MCF 10A (cell line): Measurements from ENCODE around the gene TNFRSF9. TPM values are rescaled to one million over a fixed set of nuclear protein-coding genes. Genes with fewer than 3 reads are reported as not detected.

ENCODE experiments used
- BruUV-seq: library from RNA; stranded (reverse); fragments of 400-500 nt; replicated peaks from 2 replicates; lab custom pipeline; 2021; lab: Mats Ljungman, UMichigan
- CTCF ChIA-PET: fragments of 300-600 bp; sonication (Branson Sonifier 250); formaldehyde crosslinking; extraction: SDS; loops from one replicate; lab custom pipeline; 2021; ENCODE audit warnings: antibody characterized with exemption, inconsistent platforms; lab: Yijun Ruan, JAX
- POLR2A ChIA-PET: fragments of 300-600, 350-650 bp; sonication (Branson Sonifier 250); formaldehyde crosslinking; extraction: SDS; loops from one replicate; lab custom pipeline; 2020; ENCODE audit warnings: antibody characterized with exemption, inconsistent platforms; lab: Yijun Ruan, JAX
- DNase-seq: peaks from one replicate; pipeline ENCODE4 v3.0.0-alpha.2; 2018; ENCODE audit not compliant: unreplicated experiment
- H3K27ac Mint-ChIP-seq: one replicate; pipeline ENCODE4 v1.8.0; 2022; ENCODE audit warnings: mild to moderate bottlenecking, low read depth, mixed read lengths; ENCODE audit not compliant: unreplicated experiment
- H3K27me3 Mint-ChIP-seq: one replicate; pipeline ENCODE4 v1.8.0; 2022; ENCODE audit warnings: mixed read lengths; ENCODE audit not compliant: insufficient read depth, unreplicated experiment
- H3K36me3 Mint-ChIP-seq: one replicate; pipeline ENCODE4 v1.8.0; 2022; ENCODE audit warnings: mild to moderate bottlenecking, moderate library complexity, mixed read lengths; ENCODE audit not compliant: insufficient read depth, unreplicated experiment
- H3K4me1 Mint-ChIP-seq: one replicate; pipeline ENCODE4 v1.8.0; 2022; ENCODE audit warnings: mixed read lengths; ENCODE audit not compliant: insufficient read depth, unreplicated experiment
- H3K4me3 Mint-ChIP-seq: one replicate; pipeline ENCODE4 v1.8.0; 2022; ENCODE audit warnings: mild to moderate bottlenecking, moderate library complexity, mixed read lengths; ENCODE audit not compliant: unreplicated experiment
- H3K9me3 Mint-ChIP-seq: one replicate; pipeline ENCODE4 v1.8.0; 2022; ENCODE audit warnings: mixed read lengths; ENCODE audit not compliant: unreplicated experiment
- intact Hi-C: fragments of 100-400 bp; cut with micrococcal nuclease; formaldehyde crosslinking; loops from 2 replicates; pipeline ENCODE4 v1.14.1; 2022
- total RNA-seq: library from RNA; stranded (reverse); gene quantifications from 2 replicates; pipeline ENCODE4 v1.2.3, GENCODE V29; 2022
- TF ChIP-seq, protein P1 (sequence below): fragments of 200-600 bp; IDR thresholded peaks from one replicate; pipeline ENCODE4 v1.8.0; 2022; ENCODE audit warnings: antibody characterized with exemption, mild to moderate bottlenecking; ENCODE audit not compliant: unreplicated experiment

TNFRSF9 gene
- total RNA-seq, 1 experiment from 2014 or later, result 0.98 TPM

DNA sequence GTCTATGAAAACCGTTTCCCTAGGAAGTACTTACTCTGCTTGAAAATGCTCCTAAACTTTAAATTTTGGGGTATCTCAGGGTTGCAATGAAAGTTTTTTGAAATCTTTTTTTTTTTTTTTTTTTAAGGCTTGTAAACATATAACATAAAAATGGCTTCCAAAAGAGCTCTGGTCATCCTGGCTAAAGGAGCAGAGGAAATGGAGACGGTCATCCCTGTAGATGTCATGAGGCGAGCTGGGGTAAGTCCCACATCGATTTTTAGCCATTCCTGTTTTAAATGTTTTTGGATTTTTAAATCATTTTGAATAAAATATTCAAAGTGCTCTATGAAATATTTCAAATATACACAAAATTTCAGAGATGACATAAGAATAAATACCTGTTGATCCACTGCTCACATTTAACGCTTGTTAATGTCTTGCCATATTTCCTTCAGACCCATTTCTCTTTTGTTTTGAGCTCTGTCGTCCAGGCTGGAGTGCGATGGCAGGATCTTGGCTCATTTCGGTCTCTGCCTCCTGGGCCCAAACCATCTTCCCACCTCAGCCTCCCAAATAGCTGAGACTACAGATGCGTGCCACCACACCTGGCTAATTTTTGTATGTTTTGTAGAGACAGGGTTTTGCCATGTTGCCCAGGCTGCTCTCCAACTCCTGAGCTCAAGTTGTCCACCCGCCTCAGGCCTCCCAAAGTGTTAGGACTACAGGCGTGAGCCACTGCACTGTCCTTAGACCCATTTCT is 22.2 kb upstream of the TNFRSF9 start:
- ChIA-PET CTCF (interaction anchor here (0.6 to 2.0 kb wide), 4 partner anchors 13 to 282 kb away, joined by 3 to 12 read pairs (median 3); no protein-coding TSS in a partner anchor), POLR2A (interaction anchor here (0.7 to 2.9 kb wide), 14 partner anchors 11 to 563 kb away, joined by 3 to 18 read pairs (median 6); no protein-coding TSS in a partner anchor)
- Mint-ChIP-seq H3K36me3 (peaks cover 52% of the 10 kb centered on the region), H3K9me3 (no peaks in the 10 kb centered on the region), H3K27ac (peak overlapping the region; percentile 30), H3K4me1 (peaks cover 18% of the 10 kb centered on the region), H3K4me3 (peak overlapping the region; percentile 84), H3K27me3 (no peaks in the 10 kb centered on the region)
- intact Hi-C loops, result no loop called here
- BruUV-seq, result no TSS peak
- TF ChIP-seq, protein P1, sequence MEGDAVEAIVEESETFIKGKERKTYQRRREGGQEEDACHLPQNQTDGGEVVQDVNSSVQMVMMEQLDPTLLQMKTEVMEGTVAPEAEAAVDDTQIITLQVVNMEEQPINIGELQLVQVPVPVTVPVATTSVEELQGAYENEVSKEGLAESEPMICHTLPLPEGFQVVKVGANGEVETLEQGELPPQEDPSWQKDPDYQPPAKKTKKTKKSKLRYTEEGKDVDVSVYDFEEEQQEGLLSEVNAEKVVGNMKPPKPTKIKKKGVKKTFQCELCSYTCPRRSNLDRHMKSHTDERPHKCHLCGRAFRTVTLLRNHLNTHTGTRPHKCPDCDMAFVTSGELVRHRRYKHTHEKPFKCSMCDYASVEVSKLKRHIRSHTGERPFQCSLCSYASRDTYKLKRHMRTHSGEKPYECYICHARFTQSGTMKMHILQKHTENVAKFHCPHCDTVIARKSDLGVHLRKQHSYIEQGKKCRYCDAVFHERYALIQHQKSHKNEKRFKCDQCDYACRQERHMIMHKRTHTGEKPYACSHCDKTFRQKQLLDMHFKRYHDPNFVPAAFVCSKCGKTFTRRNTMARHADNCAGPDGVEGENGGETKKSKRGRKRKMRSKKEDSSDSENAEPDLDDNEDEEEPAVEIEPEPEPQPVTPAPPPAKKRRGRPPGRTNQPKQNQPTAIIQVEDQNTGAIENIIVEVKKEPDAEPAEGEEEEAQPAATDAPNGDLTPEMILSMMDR, result no peak
- no peak for DNase-seq

DNA sequence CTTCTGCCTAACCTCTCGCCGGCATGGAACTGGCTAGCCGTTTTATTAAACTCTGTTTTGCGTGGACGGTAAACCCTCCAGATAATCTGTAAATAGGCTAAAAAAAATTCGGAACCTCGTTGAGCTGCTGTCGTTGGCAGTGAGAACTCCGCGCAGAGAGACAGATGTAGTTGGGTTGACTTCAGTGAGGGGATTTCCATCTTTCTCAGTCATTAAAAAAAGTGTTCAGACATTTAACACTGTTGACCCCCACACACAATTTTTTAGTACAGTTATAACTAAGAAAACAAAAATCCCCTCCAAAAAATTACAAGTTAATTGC is 21.3 kb upstream of the TNFRSF9 start:
- peaks cover 15% of the 10 kb centered on the region for H3K4me1 Mint-ChIP-seq
- H3K4me3 Mint-ChIP-seq, result peak overlapping the region; percentile 84
- intact Hi-C loops, result no loop called here
- H3K27ac Mint-ChIP-seq, result peak overlapping the region; percentile 30
- ChIA-PET POLR2A (interaction anchor here (0.7 to 2.9 kb wide), 24 partner anchors 9 to 564 kb away, joined by 3 to 18 read pairs (median 4); no protein-coding TSS in a partner anchor), CTCF (interaction anchor here (0.7 to 2.0 kb wide), 4 partner anchors 13 to 235 kb away, joined by 3 to 12 read pairs (median 3); no protein-coding TSS in a partner anchor)
- TSS peak; percentile 52 for BruUV-seq
- no peaks in the 10 kb centered on the region for H3K27me3 Mint-ChIP-seq
- no peaks in the 10 kb centered on the region for H3K9me3 Mint-ChIP-seq
- H3K36me3 Mint-ChIP-seq, result peaks cover 43% of the 10 kb centered on the region
- TF ChIP-seq, protein P1, result no peak
- no peak for DNase-seq

DNA sequence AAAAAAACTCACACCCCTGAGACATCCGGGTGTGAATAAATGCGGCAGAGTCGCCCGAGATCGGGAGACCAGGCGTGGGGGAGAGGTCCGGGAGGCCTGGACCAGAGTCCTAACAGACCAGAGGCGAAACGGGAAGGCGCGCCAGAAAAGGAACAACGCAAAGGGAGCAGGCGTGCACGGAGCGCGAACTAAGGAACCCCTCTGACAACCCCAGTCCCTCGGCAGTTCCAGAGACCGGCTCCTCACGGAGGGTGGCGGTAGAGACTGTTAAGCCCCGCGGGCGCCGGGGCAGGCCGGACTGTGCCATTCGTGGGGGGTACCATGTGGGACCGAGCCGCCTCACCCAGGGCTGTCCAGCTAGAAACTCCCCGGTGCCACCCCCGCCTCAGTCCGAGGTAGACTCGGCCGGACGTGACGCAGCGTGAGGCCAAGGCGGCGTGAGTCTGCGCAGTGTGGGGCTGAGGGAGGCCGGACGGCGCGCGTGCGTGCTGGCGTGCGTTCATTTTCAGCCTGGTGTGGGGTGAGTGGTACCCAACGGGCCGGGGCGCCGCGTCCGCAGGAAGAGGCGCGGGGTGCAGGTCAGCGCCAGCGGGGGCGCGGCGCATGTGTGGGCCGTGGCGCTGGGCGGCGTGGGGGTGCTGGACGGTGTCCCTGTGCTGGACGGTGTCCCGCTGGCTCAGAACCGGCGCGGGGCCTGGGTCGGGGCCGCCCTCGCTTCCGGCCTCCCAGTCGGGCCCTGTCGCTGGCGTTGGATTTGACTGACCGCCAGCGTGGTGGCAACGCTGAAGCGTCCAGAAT is 20.8 kb upstream of the TNFRSF9 start, which contains the start of gene PARK7:
Gene PARK7, plus strand, starts transcription at position 496 of the 798 bp plus-strand sequence. CDS start 1,075 bp downstream, outside the sequence.
- intact Hi-C loops, result no loop called here
- peak within 1 kb of the TSS; percentile 84 for H3K4me3 Mint-ChIP-seq
- peaks cover 11% of the 10 kb centered on the region for H3K4me1 Mint-ChIP-seq
- H3K27ac Mint-ChIP-seq, result peak within 1 kb of the TSS; percentile 30
- BruUV-seq, result no TSS peak
- TF ChIP-seq, protein P1, result peak; percentile 19
- no peaks in the 10 kb centered on the region for H3K9me3 Mint-ChIP-seq
- DNase-seq, result peak; percentile 99
- peaks cover 38% of the 10 kb centered on the region for H3K36me3 Mint-ChIP-seq
- no peaks in the 10 kb centered on the region for H3K27me3 Mint-ChIP-seq
- POLR2A ChIA-PET, result interaction anchor here (0.6 to 2.9 kb wide), 29 partner anchors 9 to 1243 kb away, joined by 3 to 18 read pairs (median 4); no protein-coding TSS in a partner anchor
- CTCF ChIA-PET, result interaction anchor here (0.7 to 1.1 kb wide), 3 partner anchors 18 to 236 kb away, joined by 3 read pairs; no protein-coding TSS in a partner anchor
